Activated naive CD4-positive, alpha-beta T cell (primary cell): ENCODE data around the gene FAM111B.

Experiments
- DNase-seq, 4 experiments: peaks; one replicate each; lab custom pipeline; 2025; lab: John Stamatoyannopoulos, UW

Gene FAM111B

GRCh38 chr11:59158206-59159068 is 51.4 kb downstream of the FAM111B start:
- DNase-seq = peak in 1 of 4 experiments; percentile 33

- no peak for DNase-seq
Measured at GRCh38 chr11:59164028-59164427, 57.0 kb downstream of the FAM111B start.

- peak; percentile 61 to 85 (median 80) for DNase-seq
Measured at GRCh38 chr11:59171508-59172322, 64.7 kb downstream of the FAM111B start, which contains the start of gene DTX4. DTX4 (plus strand) TSS chr11:59172132; CDS start chr11:59172596, 464 bp downstream.

GRCh38 chr11:59172345-59173079 is 65.5 kb downstream of the FAM111B start:
- no peak for DNase-seq

- no peak for DNase-seq
Measured at GRCh38 chr11:59173080-59173963, 66.3 kb downstream of the FAM111B start.

GRCh38 chr11:59173964-59174663 is 67.1 kb downstream of the FAM111B start:
- no peak for DNase-seq

GRCh38 chr11:59174664-59175033 is 67.6 kb downstream of the FAM111B start:
- DNase-seq = no peak

- DNase-seq = no peak
Measured at GRCh38 chr11:59175091-59175501, 68.1 kb downstream of the FAM111B start.

- DNase-seq = no peak
Measured at GRCh38 chr11:59176330-59176729, 69.3 kb downstream of the FAM111B start.
